WTC11 (cell line): ENCODE results near the gene MLST8. TPM values are rescaled to one million over a fixed set of nuclear protein-coding genes. Genes with fewer than 3 reads are reported as not detected.

Source experiments
- ATAC-seq: fragments of 200-7000 bp; cut with Tn5 transposase; 2 replicates; pipeline ENCODE4 v1.10.0; 2021; ENCODE audit warnings: mild to moderate bottlenecking, moderate library complexity
- CTCF ChIA-PET: fragments of 300-600 bp; sonication (Branson Sonifier 250); formaldehyde crosslinking; loops from one replicate; lab custom pipeline; 2021; ENCODE audit warnings: antibody characterized with exemption; lab: Charles Lee
- POLR2A ChIA-PET: fragments of 350-600 bp; sonication (Branson Sonifier 250); formaldehyde crosslinking; loops from one replicate; lab custom pipeline; 2021; ENCODE audit warnings: antibody characterized with exemption; lab: Charles Lee
- DNase-seq: peaks from one replicate; pipeline ENCODE4 v3.0.0; 2021; ENCODE audit warnings: low spot score
- H3K27ac Mint-ChIP-seq: 2 replicates; pipeline ENCODE4 v1.8.0; 2021; ENCODE audit warnings: mixed read lengths
- H3K27me3 Mint-ChIP-seq: 2 replicates; pipeline ENCODE4 v1.8.0; 2021; ENCODE audit warnings: low read depth, mild to moderate bottlenecking, moderate library complexity, mixed read lengths
- H3K36me3 Mint-ChIP-seq: 2 replicates; pipeline ENCODE4 v1.8.0; 2021; ENCODE audit warnings: mixed read lengths
- H3K4me1 Mint-ChIP-seq: 2 replicates; pipeline ENCODE4 v1.8.0; 2022; ENCODE audit warnings: mixed read lengths
- H3K4me3 Mint-ChIP-seq: 2 replicates; pipeline ENCODE4 v1.8.0; 2021; ENCODE audit warnings: mild to moderate bottlenecking, moderate library complexity, mixed read lengths
- H3K9me3 Mint-ChIP-seq: 2 replicates; pipeline ENCODE4 v1.8.0; 2021; ENCODE audit warnings: mixed read lengths
- AFF4 ChIP-seq: sonication (generic); formaldehyde crosslinking; IDR thresholded peaks from 2 replicates; pipeline ENCODE4 v1.8.1; 2023; ENCODE audit warnings: mild to moderate bottlenecking, missing genetic modification reagents, borderline replicate concordance
- CDX4 ChIP-seq: fragments of 250-450 bp; sonication (Bioruptor Pico); IDR thresholded peaks from 2 replicates; pipeline ENCODE4 v1.9.0; 2021; ENCODE audit warnings: moderate library complexity, mild to moderate bottlenecking, inconsistent platforms, borderline replicate concordance
- E2F4 ChIP-seq: sonication (generic); formaldehyde crosslinking; IDR thresholded peaks from 2 replicates; pipeline ENCODE4 v1.8.1; 2022; ENCODE audit warnings: low read depth, mild to moderate bottlenecking, moderate library complexity, missing genetic modification reagents, borderline replicate concordance
- ELF4 ChIP-seq: sonication (generic); formaldehyde crosslinking; IDR thresholded peaks from 2 replicates; pipeline ENCODE4 v1.8.1; 2022; ENCODE audit warnings: low read depth, mild to moderate bottlenecking, moderate library complexity, missing genetic modification reagents
- HMGA2 ChIP-seq: fragments of 250-450 bp; sonication (Bioruptor Pico); IDR thresholded peaks from 2 replicates; pipeline ENCODE4 v1.4.0; 2021; ENCODE audit warnings: mild to moderate bottlenecking, moderate library complexity
- NFE2L1 ChIP-seq: sonication (generic); formaldehyde crosslinking; IDR thresholded peaks from 2 replicates; pipeline ENCODE4 v1.8.1; 2023; ENCODE audit warnings: missing genetic modification reagents
- NR3C1 ChIP-seq: sonication (generic); formaldehyde crosslinking; conservative IDR thresholded peaks from 2 replicates; pipeline ENCODE4 v1.8.1; 2023; ENCODE audit warnings: low read depth, mild to moderate bottlenecking, missing genetic modification reagents
- PREB ChIP-seq: sonication (generic); formaldehyde crosslinking; IDR thresholded peaks from 2 replicates; pipeline ENCODE4 v1.8.1; 2022; ENCODE audit warnings: mild to moderate bottlenecking, missing genetic modification reagents, moderate library complexity, borderline replicate concordance
- RORB ChIP-seq: fragments of 250-450 bp; sonication (Bioruptor Pico); IDR thresholded peaks from 2 replicates; pipeline ENCODE4 v1.9.0; 2021; ENCODE audit warnings: mild to moderate bottlenecking
- SMAD4 ChIP-seq: sonication (generic); formaldehyde crosslinking; IDR thresholded peaks from 2 replicates; pipeline ENCODE4 v1.8.0; 2022; ENCODE audit warnings: mild to moderate bottlenecking, missing genetic modification reagents
- SOX15 ChIP-seq: fragments of 250-450 bp; sonication (Bioruptor Pico); IDR thresholded peaks from 2 replicates; pipeline ENCODE4 v1.9.0; 2021; ENCODE audit warnings: mild to moderate bottlenecking
- TEAD1 ChIP-seq: sonication (generic); formaldehyde crosslinking; IDR thresholded peaks from 2 replicates; pipeline ENCODE4 v1.8.0; 2022; ENCODE audit warnings: mild to moderate bottlenecking, missing genetic modification reagents
- USF1 ChIP-seq: sonication (generic); formaldehyde crosslinking; IDR thresholded peaks from 2 replicates; pipeline ENCODE4 v1.8.0; 2022; ENCODE audit warnings: mild to moderate bottlenecking, missing genetic modification reagents
- ZNF219 ChIP-seq: sonication (generic); formaldehyde crosslinking; IDR thresholded peaks from 2 replicates; pipeline ENCODE4 v1.8.0; 2023; ENCODE audit warnings: missing genetic modification reagents, mild to moderate bottlenecking, borderline replicate concordance
- ZNF281 ChIP-seq: sonication (generic); formaldehyde crosslinking; IDR thresholded peaks from 2 replicates; pipeline ENCODE4 v1.8.0; 2023; ENCODE audit warnings: mild to moderate bottlenecking, missing genetic modification reagents
- ZNF416 ChIP-seq: fragments of 250-450 bp; sonication (Bioruptor Pico); IDR thresholded peaks from 2 replicates; pipeline ENCODE4 v1.9.0; 2021; ENCODE audit warnings: mild to moderate bottlenecking, inconsistent platforms
- ZNF425 ChIP-seq: fragments of 250-450 bp; sonication (Bioruptor Pico); conservative IDR thresholded peaks from 2 replicates; pipeline ENCODE4 v1.9.0; 2021; ENCODE audit warnings: mild to moderate bottlenecking
- total RNA-seq: library from RNA; stranded (reverse); gene quantifications from 3 replicates; pipeline ENCODE4 v1.2.3, GENCODE V29; 2021
- TF ChIP-seq, protein P1 (sequence below): sonication (generic); formaldehyde crosslinking; IDR thresholded peaks from 2 replicates; pipeline ENCODE4 v1.8.0; 2023; ENCODE audit warnings: missing genetic modification reagents
- TF ChIP-seq, protein P2 (sequence below): sonication (generic); formaldehyde crosslinking; IDR thresholded peaks from 2 replicates; pipeline ENCODE4 v1.8.0; 2022; ENCODE audit warnings: mild to moderate bottlenecking, missing genetic modification reagents

Gene MLST8
- total RNA-seq, 1 experiment from 2014 or later, result 71.6 TPM

DNA sequence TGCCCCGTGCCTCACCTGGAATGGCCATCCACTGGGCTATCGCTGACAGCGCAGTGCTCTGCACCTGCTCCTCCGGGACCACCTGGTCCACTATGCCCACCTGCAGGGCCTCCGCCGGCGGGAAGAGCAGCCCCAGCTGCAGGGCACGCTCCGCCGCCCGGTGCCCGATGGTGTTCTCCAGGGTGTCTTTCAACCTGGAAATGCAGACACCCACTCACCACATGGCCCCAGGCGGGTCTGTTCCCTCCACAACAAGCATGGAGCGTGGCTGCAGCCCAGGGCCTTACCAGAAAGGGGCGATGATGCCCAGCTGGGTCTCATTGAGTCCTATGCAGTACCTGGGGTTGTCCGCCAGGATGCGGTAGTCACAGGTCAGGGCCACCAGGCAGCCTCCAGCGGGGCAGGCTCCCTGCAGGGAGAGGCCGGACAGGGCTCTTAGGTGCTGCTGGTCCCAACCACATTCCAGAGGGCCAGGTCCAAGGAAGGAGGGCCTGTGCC, 37.8 kb downstream of the MLST8 start:
- DNase-seq, result peak; percentile 56
- peaks cover 33% of the 10 kb centered on the region for H3K36me3 Mint-ChIP-seq
- H3K4me1 Mint-ChIP-seq, result no peaks in the 10 kb centered on the region
- no peaks in the 10 kb centered on the region for H3K9me3 Mint-ChIP-seq
- no peak overlapping the region for H3K27ac Mint-ChIP-seq
- H3K27me3 Mint-ChIP-seq, result no peaks in the 10 kb centered on the region; the same call in 1 of the 2 replicates
- ChIA-PET POLR2A (no interaction called here), CTCF (interaction anchor here (0.6 to 3.6 kb wide), 3 partner anchors 9 to 185 kb away, joined by 3 to 15 read pairs (median 4); partner anchors contain the start of gene ECI1)
- TF ChIP-seq SOX15 (CRISPR knock-in tag), result no peak
- no peak for TF ChIP-seq ZNF416 (CRISPR knock-in tag)
- TF ChIP-seq PREB (CRISPR knock-in tag), result no peak
- no peak for TF ChIP-seq ZNF219
- no peak for TF ChIP-seq ELF4 (CRISPR knock-in tag)
- TF ChIP-seq SMAD4, result no peak
- TF ChIP-seq NR3C1 (CRISPR knock-in tag), result no peak
- no peak for TF ChIP-seq TEAD1 (CRISPR knock-in tag)
- no peak for TF ChIP-seq E2F4
- H3K4me3 Mint-ChIP-seq, result no peak overlapping the region
- peak; percentile 24 for ATAC-seq

DNA sequence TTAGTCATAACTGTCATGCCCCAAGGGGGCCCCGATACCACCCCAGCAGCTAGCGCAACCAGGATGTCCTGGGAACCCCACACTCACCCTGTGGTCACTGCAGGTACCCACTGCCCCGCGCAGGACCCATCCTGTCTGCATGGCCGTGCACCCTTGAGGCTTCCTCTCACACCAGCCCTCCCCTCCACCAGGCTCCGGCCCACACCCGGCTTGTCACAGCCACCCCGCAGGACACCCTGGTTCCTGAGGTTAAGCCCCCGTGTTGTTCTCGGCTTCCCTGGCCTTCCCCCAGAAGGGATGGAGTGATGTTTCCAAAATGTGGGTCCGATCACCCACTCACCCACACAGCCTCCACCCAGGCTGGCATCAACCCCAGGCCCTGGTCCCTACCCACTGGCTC, 38.5 kb downstream of the MLST8 start:
- H3K4me3 Mint-ChIP-seq, result no peak overlapping the region
- CTCF ChIA-PET, result interaction anchor here (1.5 to 3.6 kb wide), 2 partner anchors 8 to 258 kb away, joined by 6 to 15 read pairs; partner anchors contain the start of gene ECI1
- TF ChIP-seq, protein P1, sequence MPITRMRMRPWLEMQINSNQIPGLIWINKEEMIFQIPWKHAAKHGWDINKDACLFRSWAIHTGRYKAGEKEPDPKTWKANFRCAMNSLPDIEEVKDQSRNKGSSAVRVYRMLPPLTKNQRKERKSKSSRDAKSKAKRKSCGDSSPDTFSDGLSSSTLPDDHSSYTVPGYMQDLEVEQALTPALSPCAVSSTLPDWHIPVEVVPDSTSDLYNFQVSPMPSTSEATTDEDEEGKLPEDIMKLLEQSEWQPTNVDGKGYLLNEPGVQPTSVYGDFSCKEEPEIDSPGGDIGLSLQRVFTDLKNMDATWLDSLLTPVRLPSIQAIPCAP (CRISPR knock-in tag), result no peak
- no peak for TF ChIP-seq NFE2L1 (CRISPR knock-in tag)
- TF ChIP-seq HMGA2 (CRISPR knock-in tag), result no peak
- TF ChIP-seq CDX4, result no peak
- no peak for TF ChIP-seq AFF4 (CRISPR knock-in tag)
- TF ChIP-seq RORB (CRISPR knock-in tag), result no peak
- TF ChIP-seq ZNF425 (CRISPR knock-in tag), result no peak
- TF ChIP-seq ZNF281 (CRISPR knock-in tag), result no peak
- TF ChIP-seq USF1 (CRISPR knock-in tag), result no peak
- TF ChIP-seq, protein P2, sequence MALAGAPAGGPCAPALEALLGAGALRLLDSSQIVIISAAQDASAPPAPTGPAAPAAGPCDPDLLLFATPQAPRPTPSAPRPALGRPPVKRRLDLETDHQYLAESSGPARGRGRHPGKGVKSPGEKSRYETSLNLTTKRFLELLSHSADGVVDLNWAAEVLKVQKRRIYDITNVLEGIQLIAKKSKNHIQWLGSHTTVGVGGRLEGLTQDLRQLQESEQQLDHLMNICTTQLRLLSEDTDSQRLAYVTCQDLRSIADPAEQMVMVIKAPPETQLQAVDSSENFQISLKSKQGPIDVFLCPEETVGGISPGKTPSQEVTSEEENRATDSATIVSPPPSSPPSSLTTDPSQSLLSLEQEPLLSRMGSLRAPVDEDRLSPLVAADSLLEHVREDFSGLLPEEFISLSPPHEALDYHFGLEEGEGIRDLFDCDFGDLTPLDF (CRISPR knock-in tag), result no peak

More for the DNA sequence above, 38.5 kb downstream of the MLST8 start:
- POLR2A ChIA-PET, result no interaction called here
- Mint-ChIP-seq H3K36me3 (peaks cover 33% of the 10 kb centered on the region), H3K27me3 (no peaks in the 10 kb centered on the region; the same call in 1 of the 2 replicates), H3K27ac (no peak overlapping the region), H3K9me3 (no peaks in the 10 kb centered on the region), H3K4me1 (no peaks in the 10 kb centered on the region)
- DNase-seq (no peak), ATAC-seq (no peak)
